IMR-90 (cell line): ENCODE data around the gene EFHD2. TPM values are rescaled to one million over a fixed set of nuclear protein-coding genes. Genes with fewer than 3 reads are reported as not detected.

Experiments
- MAZ ChIP-seq: IDR thresholded peaks from 2 replicates; pipeline ENCODE4 v1.6.1; 2012; ENCODE audit warnings: low read depth, mild to moderate bottlenecking, low read length, improper control_type of control experiment, moderate library complexity, borderline replicate concordance
- polyA plus RNA-seq, 3 experiments: library from polyadenylated mRNA; depleted of rRNA; stranded (reverse); fragments of >200 nt; gene quantifications; 2 replicates each; pipeline ENCODE4 v1.2.3, GENCODE V29; 2012; ENCODE audit warnings: low replicate concordance in 1 of 3
- total RNA-seq: library from RNA; depleted of rRNA; stranded (reverse); fragments of >200 nt; gene quantifications from 2 replicates; pipeline ENCODE4 v1.2.3, GENCODE V29; 2012
- TF ChIP-seq, protein P1 (sequence below): conservative IDR thresholded peaks from 2 replicates; pipeline ENCODE4 v1.5.1; 2012; ENCODE audit warnings: mild to moderate bottlenecking, low read depth, low read length, improper control_type of control experiment

EFHD2 gene
- total and polyA plus RNA-seq, 2 of the 4 experiments (the other 2 are of a cell fraction), result 22.6 to 58.9 TPM

GRCh38 chr1:15412843-15413242 is 3.2 kb downstream of the EFHD2 start (continued):
- TF ChIP-seq, protein P1, sequence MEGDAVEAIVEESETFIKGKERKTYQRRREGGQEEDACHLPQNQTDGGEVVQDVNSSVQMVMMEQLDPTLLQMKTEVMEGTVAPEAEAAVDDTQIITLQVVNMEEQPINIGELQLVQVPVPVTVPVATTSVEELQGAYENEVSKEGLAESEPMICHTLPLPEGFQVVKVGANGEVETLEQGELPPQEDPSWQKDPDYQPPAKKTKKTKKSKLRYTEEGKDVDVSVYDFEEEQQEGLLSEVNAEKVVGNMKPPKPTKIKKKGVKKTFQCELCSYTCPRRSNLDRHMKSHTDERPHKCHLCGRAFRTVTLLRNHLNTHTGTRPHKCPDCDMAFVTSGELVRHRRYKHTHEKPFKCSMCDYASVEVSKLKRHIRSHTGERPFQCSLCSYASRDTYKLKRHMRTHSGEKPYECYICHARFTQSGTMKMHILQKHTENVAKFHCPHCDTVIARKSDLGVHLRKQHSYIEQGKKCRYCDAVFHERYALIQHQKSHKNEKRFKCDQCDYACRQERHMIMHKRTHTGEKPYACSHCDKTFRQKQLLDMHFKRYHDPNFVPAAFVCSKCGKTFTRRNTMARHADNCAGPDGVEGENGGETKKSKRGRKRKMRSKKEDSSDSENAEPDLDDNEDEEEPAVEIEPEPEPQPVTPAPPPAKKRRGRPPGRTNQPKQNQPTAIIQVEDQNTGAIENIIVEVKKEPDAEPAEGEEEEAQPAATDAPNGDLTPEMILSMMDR, result no peak
- TF ChIP-seq MAZ, result no peak
